T-helper 1 cell (primary cell): ENCODE results near the gene PAH.
"Not testable (repeated sequence)": the region's sequence is repeated elsewhere in the genome, so short reads cannot be mapped to it uniquely, and the experiment has no call there.

Experiments used
- DNase-seq, 5 donors: peaks; one replicate each; pipeline ENCODE4 v3.0.0-alpha.2; 2012 to 2020

PAH gene

GRCh38 chr12:102888511-102888910 lies 28.5 kb downstream of the PAH start:
- DNase-seq = no peak

- no peak for DNase-seq
These were observed 31.8 kb downstream of the PAH start for GRCh38 chr12:102885043-102885932.

GRCh38 chr12:102883204-102883799 lies 33.7 kb downstream of the PAH start:
- peak in 2 of 5 donors; percentile 15 to 24 for DNase-seq

- no peak for DNase-seq
These were observed 36.3 kb downstream of the PAH start for GRCh38 chr12:102880783-102881182.

DNA sequence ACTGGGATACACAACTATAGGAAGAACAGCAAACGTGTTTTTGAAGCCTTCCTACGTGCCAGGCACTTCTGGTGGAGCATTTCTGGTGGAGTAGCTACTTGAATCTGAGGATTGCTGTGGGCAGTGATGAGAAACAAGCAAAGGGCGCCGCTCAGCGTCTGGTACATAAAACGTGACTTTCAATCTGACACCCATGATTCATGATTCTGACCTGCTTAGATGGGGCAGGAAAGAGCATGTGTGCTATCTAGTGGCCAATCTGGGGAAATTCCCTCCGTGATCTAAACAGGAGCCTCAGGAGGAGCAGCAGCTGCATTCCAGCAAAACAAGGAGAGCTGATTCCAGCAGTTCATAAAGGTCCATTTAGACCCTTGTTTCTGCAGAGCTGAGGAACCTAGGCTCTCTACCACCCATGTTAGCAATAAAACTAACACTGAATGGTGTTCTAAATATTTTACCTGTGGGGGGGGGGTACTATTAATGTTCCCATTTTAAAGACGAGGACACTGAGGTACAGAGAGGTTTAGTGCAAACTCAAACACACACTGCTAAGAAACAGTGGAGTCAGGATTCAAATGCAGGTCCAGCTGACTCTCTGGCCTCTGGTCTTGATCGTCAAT lies 37.8 kb downstream of the PAH start:
- peak in 1 of 5 donors; percentile 38 for DNase-seq

DNA sequence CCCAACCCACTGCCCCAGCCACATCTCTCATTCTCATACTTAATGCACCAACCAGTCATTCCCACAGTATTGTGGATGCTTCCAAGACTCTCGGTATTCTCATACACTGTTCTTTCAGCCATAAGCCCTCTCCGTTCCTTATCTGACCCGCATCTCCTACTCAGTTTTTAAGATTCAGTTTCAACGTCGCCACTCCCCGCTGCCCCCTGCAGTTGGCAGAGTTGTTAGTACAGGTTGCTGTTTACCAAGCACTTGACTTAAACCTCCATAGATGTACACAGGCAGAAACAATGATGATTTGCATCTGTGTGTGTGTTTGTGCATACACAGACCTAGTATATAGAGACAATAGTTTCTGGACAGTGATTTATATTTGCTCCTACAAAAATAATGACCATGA lies 40.2 kb downstream of the PAH start:
- DNase-seq = no peak

GRCh38 chr12:102874819-102875218 lies 42.2 kb downstream of the PAH start:
- DNase-seq = no peak

DNA sequence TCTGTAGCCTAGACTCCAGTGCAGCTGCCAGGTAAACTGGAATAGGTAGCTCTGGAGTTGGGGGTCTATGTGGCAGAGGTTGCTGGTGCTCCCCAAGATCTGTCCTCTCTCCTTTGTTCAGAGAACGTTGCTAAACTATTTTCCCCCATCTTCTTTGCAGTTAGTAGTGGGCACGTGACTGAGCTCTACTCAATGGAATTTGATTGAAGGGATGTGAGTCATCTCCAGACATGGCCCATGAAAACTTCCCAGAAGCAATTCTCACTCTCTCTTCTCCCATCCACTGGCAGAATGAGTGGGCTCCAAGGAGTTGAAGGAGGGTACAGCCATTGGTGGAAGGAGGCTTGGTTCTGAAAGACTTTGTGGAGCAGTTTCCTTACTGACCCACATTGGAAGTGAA lies 44.0 kb downstream of the PAH start:
- DNase-seq = no peak

DNA sequence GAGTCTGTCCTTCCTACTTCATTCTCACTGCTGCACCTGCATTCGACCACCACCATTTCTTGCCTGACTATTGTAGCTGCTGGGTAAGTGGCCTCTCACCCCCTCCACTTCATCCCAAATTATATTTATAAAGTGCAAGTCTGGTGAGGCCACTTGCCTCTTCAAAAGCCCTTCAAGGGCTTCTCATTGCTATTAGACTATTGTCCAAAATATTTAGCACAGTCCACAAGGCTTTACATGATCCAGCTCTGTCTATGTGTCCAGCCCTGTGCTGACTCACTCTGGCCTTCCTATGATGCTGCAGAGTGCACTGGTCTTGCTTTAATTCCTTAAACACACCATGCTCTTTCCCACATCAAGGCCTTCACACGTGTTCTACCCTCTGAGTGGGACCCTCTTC lies 46.0 kb downstream of the PAH start:
- DNase-seq = no peak

DNA sequence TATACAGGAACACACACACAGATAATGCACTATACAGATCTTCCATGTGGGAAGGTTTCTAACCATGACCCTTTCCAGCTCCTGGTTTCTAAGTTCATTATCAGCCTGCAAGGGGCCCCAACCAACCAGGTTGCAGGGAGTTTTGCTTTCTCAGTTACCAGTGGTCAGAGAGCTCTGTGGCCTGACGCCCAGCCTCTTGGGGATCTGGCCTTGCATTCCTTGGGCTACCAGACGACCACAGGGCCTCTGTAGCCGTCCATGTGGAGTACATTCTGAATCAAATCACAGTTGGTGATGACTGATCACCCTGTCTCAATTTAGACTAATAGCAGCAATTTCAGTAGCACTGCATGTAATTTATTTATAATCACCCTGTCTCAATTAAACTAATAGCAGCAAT lies 47.5 kb downstream of the PAH start:
- DNase-seq = no peak

DNA sequence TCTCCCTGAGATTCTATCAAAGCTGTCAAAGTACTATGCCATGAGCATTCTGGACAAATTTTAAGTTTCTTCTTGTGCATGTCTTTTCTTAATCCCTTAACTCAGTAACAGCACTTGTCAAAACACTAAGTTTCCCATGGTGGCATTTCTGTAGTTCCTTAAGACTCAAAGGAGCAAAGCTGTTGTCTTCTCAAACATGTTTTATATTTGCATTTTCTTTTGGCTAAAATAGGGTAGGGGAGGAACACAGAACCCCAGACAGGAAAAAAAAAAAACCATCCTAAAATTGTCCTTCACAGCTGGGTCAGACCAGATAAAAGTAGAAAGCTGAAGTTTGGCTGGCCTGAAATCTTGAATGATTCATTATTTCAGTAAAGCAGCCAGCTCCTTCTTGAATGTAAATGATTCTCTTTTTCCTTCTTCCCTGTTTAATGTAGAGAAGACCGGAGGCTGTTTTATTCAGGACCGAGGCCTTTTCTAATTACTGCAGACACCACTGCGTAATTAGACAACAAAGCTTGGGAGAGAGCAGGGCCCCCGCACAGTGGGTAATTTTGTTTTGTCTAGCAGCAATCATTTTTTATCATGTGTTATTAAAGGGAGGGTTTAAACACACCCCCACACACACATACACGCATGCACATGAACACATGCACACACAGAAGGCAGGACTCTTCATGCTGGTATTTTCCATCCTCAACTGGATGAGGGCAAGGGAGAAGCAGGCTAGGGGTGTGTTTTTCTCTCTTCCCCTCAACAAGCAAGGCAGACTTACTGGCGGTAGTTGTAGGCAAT lies 51.0 kb downstream of the PAH start:
- no peak for DNase-seq

GRCh38 chr12:102862486-102862885 lies 54.6 kb downstream of the PAH start:
- DNase-seq = no peak

- DNase-seq = no peak
These were observed 65.8 kb downstream of the PAH start for GRCh38 chr12:102851246-102851645.

GRCh38 chr12:102849722-102850447 lies 67.2 kb downstream of the PAH start:
- DNase-seq = no peak

DNA sequence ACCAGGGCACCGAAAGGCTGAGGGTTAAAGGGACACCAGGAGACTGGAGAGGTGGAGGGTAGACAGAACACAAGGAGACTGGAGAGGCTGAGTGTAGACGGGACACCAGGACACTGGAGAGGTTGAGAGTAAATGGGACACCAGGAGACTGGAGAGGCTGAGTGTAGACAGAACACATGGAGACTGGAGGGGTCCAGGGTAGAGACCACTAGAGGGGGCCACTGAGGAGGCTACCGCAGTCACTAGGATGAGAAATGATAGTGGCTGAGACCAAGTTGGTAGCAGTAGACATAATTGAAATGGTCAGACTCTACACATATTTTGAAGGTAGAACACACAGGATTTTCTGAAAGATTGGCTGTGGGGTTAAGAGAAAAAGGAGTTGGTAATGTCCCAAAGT lies 68.2 kb downstream of the PAH start:
- DNase-seq = no peak

DNA sequence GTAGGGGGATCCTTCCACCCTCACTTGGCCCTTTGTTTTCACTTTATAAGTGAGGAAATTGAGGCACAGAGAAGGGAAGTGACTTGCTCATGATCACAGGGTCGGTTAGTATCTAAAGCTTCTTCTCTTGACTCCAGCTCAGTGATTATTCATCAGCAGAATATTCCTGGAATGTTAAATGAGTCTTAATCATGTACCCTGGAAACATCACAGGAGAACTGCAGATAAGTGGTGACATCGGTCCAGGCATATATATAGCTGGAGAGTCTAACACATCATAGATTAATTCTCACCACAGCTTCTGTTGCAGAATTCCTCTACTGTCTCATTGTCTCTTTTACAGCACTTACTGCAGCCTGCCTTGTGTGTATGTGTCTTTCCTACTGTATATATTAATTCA lies 69.9 kb downstream of the PAH start:
- DNase-seq = no peak

- DNase-seq = no peak
These were observed 83.2 kb downstream of the PAH start for GRCh38 chr12:102833687-102834441.

- not testable (repeated sequence) for DNase-seq
These were observed 84.2 kb downstream of the PAH start for GRCh38 chr12:102832826-102833225.

GRCh38 chr12:102824218-102824835 lies 92.7 kb downstream of the PAH start:
- DNase-seq = no peak

GRCh38 chr12:102821149-102821548 lies 95.9 kb downstream of the PAH start:
- no peak for DNase-seq

- DNase-seq = no peak
These were observed 100.1 kb downstream of the PAH start for GRCh38 chr12:102816816-102817434.
